Cardiac muscle cell (in vitro differentiated cells and primary cell): ENCODE measurements around the gene OTOA. TPM values are rescaled to one million over a fixed set of nuclear protein-coding genes. Genes with fewer than 3 reads are reported as not detected.
"Not testable (repeated sequence)": the region's sequence is repeated elsewhere in the genome, so short reads cannot be mapped to it uniquely, and the experiment has no call there.

Experiments used
- DNase-seq, 2 donors: peaks; one replicate each; pipeline versions ENCODE4 v3.0.0 to v3.0.0-alpha.2; 2010 to 2017; ENCODE audit warnings: low read depth in 1 of 2, low spot score in 1 of 2
- H3K27ac ChIP-seq: fragments of 200-600 bp; sonication (generic); 2 replicates; pipeline ENCODE4 v1.5.1; 2016
- H3K27me3 ChIP-seq: fragments of 200-600 bp; sonication (generic); 2 replicates; pipeline ENCODE4 v1.6.0; 2016; ENCODE audit warnings: control low read depth
- H3K36me3 ChIP-seq: fragments of 200-600 bp; sonication (generic); 2 replicates; pipeline ENCODE4 v1.5.1; 2016; ENCODE audit warnings: control low read depth
- H3K4me1 ChIP-seq: fragments of 200-600 bp; sonication (generic); 2 replicates; pipeline ENCODE4 v1.8.1; 2017; ENCODE audit warnings: low read depth, mild to moderate bottlenecking, mixed run types
- H3K4me3 ChIP-seq: fragments of 200-600 bp; sonication (generic); 2 replicates; pipeline ENCODE4 v1.5.1; 2016; ENCODE audit warnings: mild to moderate bottlenecking
- H3K9me3 ChIP-seq: fragments of 200-600 bp; sonication (generic); 2 replicates; pipeline ENCODE4 v1.5.1; 2017; ENCODE audit warnings: low read depth, mild to moderate bottlenecking, control low read depth
- CTCF ChIP-seq: IDR thresholded peaks from 2 replicates; pipeline ENCODE4 v1.5.1; 2012; ENCODE audit warnings: low read depth, mild to moderate bottlenecking, low read length
- polyA plus RNA-seq: library from polyadenylated mRNA; unstranded; fragments of >200 nt; fragmentation: Nextera tagmentation; extraction: Ambion mirVana; gene quantifications from 2 replicates; pipeline ENCODE4 v1.2.1, GENCODE V29; 2016
- total RNA-seq: library from RNA; depleted of rRNA; stranded (reverse); fragments of >200 nt; gene quantifications from 2 replicates; pipeline ENCODE4 v1.2.3, GENCODE V29; 2016

The OTOA gene
- total and polyA plus RNA-seq, 2 experiments from 2014 or later = 0.51 TPM; not detected in 1

GRCh38 chr16:21719283-21719682 lies 55.5 kb downstream of the OTOA start:
- no peaks in the 10 kb centered on the region for H3K9me3 ChIP-seq
- no peak overlapping the region for H3K4me3 ChIP-seq
- no peaks in the 10 kb centered on the region for H3K36me3 ChIP-seq
- no peaks in the 10 kb centered on the region for H3K4me1 ChIP-seq
- H3K27me3 ChIP-seq = no peaks in the 10 kb centered on the region
- no peak for DNase-seq
- no peak for TF ChIP-seq CTCF
- no peak overlapping the region for H3K27ac ChIP-seq

- no peak for TF ChIP-seq CTCF
- H3K4me1 ChIP-seq = no peaks in the 10 kb centered on the region
- no peak overlapping the region for H3K27ac ChIP-seq
- H3K27me3 ChIP-seq = no peaks in the 10 kb centered on the region
- no peak overlapping the region for H3K4me3 ChIP-seq
- H3K36me3 ChIP-seq = no peaks in the 10 kb centered on the region
- no peaks in the 10 kb centered on the region for H3K9me3 ChIP-seq
- DNase-seq = no peak
Measured at GRCh38 chr16:21720533-21720932, 56.8 kb downstream of the OTOA start.

- no peaks in the 10 kb centered on the region for H3K4me1 ChIP-seq
- no peaks in the 10 kb centered on the region for H3K9me3 ChIP-seq
- no peaks in the 10 kb centered on the region for H3K36me3 ChIP-seq
- H3K27me3 ChIP-seq = no peaks in the 10 kb centered on the region
- no peak overlapping the region for H3K4me3 ChIP-seq
- TF ChIP-seq CTCF = no peak
- DNase-seq = no peak
- H3K27ac ChIP-seq = no peak overlapping the region
Measured at GRCh38 chr16:21722771-21723455, 59.1 kb downstream of the OTOA start.

GRCh38 chr16:21723532-21723931 lies 59.8 kb downstream of the OTOA start:
- no peak overlapping the region for H3K4me3 ChIP-seq
- no peaks in the 10 kb centered on the region for H3K36me3 ChIP-seq
- H3K27ac ChIP-seq = no peak overlapping the region
- H3K9me3 ChIP-seq = no peaks in the 10 kb centered on the region
- DNase-seq = no peak
- H3K27me3 ChIP-seq = no peaks in the 10 kb centered on the region
- TF ChIP-seq CTCF = no peak
- no peaks in the 10 kb centered on the region for H3K4me1 ChIP-seq

GRCh38 chr16:21727344-21727743 lies 63.6 kb downstream of the OTOA start:
- no peak for DNase-seq
- no peaks in the 10 kb centered on the region for H3K4me1 ChIP-seq

GRCh38 chr16:21731233-21731632 lies 67.5 kb downstream of the OTOA start:
- H3K4me1 ChIP-seq, H3K36me3 ChIP-seq, H3K27ac ChIP-seq, H3K4me3 ChIP-seq, DNase-seq, H3K27me3 ChIP-seq, H3K9me3 ChIP-seq: not testable (repeated sequence)

More at GRCh38 chr16:21727344-21727743, 63.6 kb downstream of the OTOA start:
- Histone ChIP-seq H3K9me3 (no peaks in the 10 kb centered on the region), H3K36me3 (no peaks in the 10 kb centered on the region), H3K27me3 (no peaks in the 10 kb centered on the region), H3K27ac (no peak overlapping the region), H3K4me3 (no peak overlapping the region)
- TF ChIP-seq CTCF = no peak

- H3K4me1 ChIP-seq, DNase-seq, H3K36me3 ChIP-seq, H3K9me3 ChIP-seq, H3K27me3 ChIP-seq, H3K4me3 ChIP-seq, H3K27ac ChIP-seq: not testable (repeated sequence)
Measured at GRCh38 chr16:21740637-21741036, 76.9 kb downstream of the OTOA start.

GRCh38 chr16:21756192-21757079 lies 92.7 kb downstream of the OTOA start:
- H3K36me3 ChIP-seq, H3K27me3 ChIP-seq, H3K4me1 ChIP-seq, H3K9me3 ChIP-seq, DNase-seq, H3K27ac ChIP-seq, H3K4me3 ChIP-seq: not testable (repeated sequence)
